ENCODE data around the gene TMEM132A. TPM values are rescaled to one million over a fixed set of nuclear protein-coding genes. Genes with fewer than 3 reads are reported as not detected.

Gene TMEM132A
- total and polyA plus RNA-seq, 2 of the 13 experiments (the other 11 are each of a cell fraction or from before 2014, with no cell fraction given): 11.1 to 32.9 TPM

- Histone ChIP-seq H3K27ac (ENCODE audit: extremely low read length, insufficient read depth, low read length) (no peak overlapping the region), H3K36me3 (replicated peaks in 1 of 2; ENCODE audit: control insufficient read depth in 1 of 2, insufficient read depth in 2 of 2, low read length in 2 of 2) (no peaks in the 10 kb centered on the region), H4K20me1 (ENCODE audit: insufficient read depth, low read length) (no peaks in the 10 kb centered on the region), H3K9me3 (ENCODE audit: low read length) (no peaks in the 10 kb centered on the region), H3K79me2 (ENCODE audit: insufficient read depth, low read length) (no peaks in the 10 kb centered on the region), H3K4me3 (replicated peaks in 1 of 3; ENCODE audit: insufficient read depth in 1 of 3, low read depth in 2 of 3, low read length in 3 of 3) (no peak overlapping the region), H3K4me2 (ENCODE audit: low read depth, low read length) (no peak overlapping the region), H3K4me1 (ENCODE audit: insufficient read depth, low read length) (no peaks in the 10 kb centered on the region), H2AFZ (ENCODE audit: low read length) (no peak overlapping the region), H3K27me3 (ENCODE audit: control insufficient read depth in 1 of 2, insufficient read depth in 2 of 2, low read length in 2 of 2) (peaks cover 0 to 12% of the 10 kb centered on the region in 2 experiments; a peak in 2 of 5 replicates), H3K9ac (ENCODE audit: insufficient read depth, low read depth, low read length) (no peak overlapping the region)
- WGBS (ENCODE audit: low lambda C conversion rate): 50% methylated on average over 5 of the region's 5 CpGs
- CTCF ChIA-PET (ENCODE audit: low intra/inter-chr PET ratio, low total read pairs): no interaction called here
- intact Hi-C loops (cut with micrococcal nuclease; ENCODE audit: unreplicated experiment) (no loop called here), in situ Hi-C loops (cut with HindIII; ENCODE audit: extremely low pct_ligation_motif_present, low pct_unique_long_range_greater_than_20kb) (no loop called here)
- POLR2A ChIA-PET: no interaction called here
- DNase-seq (ENCODE audit: low spot score) (no peak), FAIRE-seq (no peak), ATAC-seq (no peak)
- no TSS peak for BruUV-seq (replicated peaks)
- TF ChIP-seq SRSF9 (IDR thresholded peaks at IDR 0.05; ENCODE audit: borderline replicate concordance, insufficient read depth, low read depth, low read length, poor library complexity, severe bottlenecking) (no peak), ZSCAN21 (CRISPR knock-in tag; IDR thresholded peaks at IDR 0.05; ENCODE audit: borderline replicate concordance) (no peak), CREB1 (IDR thresholded peaks at IDR 0.05) (no peak), CREB1 (CRISPR knock-in tag; IDR thresholded peaks at IDR 0.05) (no peak), ZBTB20 (CRISPR knock-in tag; IDR thresholded peaks at IDR 0.05; ENCODE audit: borderline replicate concordance, low read depth) (no peak), GFI1 (CRISPR knock-in tag; IDR thresholded peaks at IDR 0.05; ENCODE audit: borderline replicate concordance) (no peak), MED8 (CRISPR knock-in tag; IDR thresholded peaks at IDR 0.05; ENCODE audit: insufficient replicate concordance) (no peak), ZNF317 (CRISPR knock-in tag; IDR thresholded peaks at IDR 0.05) (no peak), HNF1A (IDR thresholded peaks at IDR 0.05; ENCODE audit: low read depth) (no peak), HNF1A (CRISPR knock-in tag; IDR thresholded peaks at IDR 0.05; ENCODE audit: borderline replicate concordance) (no peak), ZNF660 (CRISPR knock-in tag; IDR thresholded peaks at IDR 0.05; ENCODE audit: borderline replicate concordance, low read depth) (no peak), TAF1 (CRISPR knock-in tag; IDR thresholded peaks at IDR 0.05) (no peak), ELF3 (CRISPR knock-in tag; IDR thresholded peaks at IDR 0.05) (no peak), MTA3 (CRISPR knock-in tag; IDR thresholded peaks at IDR 0.05) (no peak), ZBTB44 (CRISPR knock-in tag; IDR thresholded peaks at IDR 0.05) (no peak), ZNF234 (CRISPR knock-in tag; conservative IDR thresholded peaks at IDR 0.05) (no peak), TBP (CRISPR knock-in tag; IDR thresholded peaks at IDR 0.05) (no peak)
Observed at GRCh38 chr11:60954421-60954820, 30.2 kb downstream of the TMEM132A start.
